ENCODE results near the gene PRKCA.

DNA sequence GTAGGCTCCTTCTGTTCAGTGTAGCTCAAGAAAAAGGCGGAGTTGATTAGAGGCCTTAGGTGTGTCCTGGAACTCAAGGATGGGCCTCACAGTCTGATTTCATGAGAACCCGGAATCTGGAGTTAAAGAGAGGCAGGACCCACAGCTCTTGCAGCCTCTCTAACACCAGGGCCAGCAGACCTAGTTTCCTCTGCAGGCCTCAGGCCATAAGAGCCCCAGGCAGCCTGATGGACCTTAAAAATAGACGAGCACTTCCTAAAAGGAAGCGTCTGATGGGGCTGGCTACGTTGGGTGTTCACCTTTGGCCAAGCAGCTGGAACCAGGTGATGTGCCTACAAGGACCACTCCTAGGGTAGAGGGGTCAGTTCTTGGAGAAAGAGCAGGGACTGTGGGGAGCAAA, 540.1 kb downstream of the PRKCA start:
- TF ChIP-seq POLR2AphosphoS5 (IDR thresholded peaks at IDR 0.05) = no peak
- TF ChIP-seq POLR2A (IDR thresholded peaks at IDR 0.05) = no peak
- no peak for TF ChIP-seq CTCF (IDR thresholded peaks at IDR 0.05)
